SK-N-SH (cell line): ENCODE results near the gene SH2D4B.

Source experiments
- EP300 ChIP-seq, 2 experiments: IDR thresholded peaks; 2 replicates each; pipeline versions ENCODE4 v1.4.0 to v1.6.1; 2012; ENCODE audit warnings: borderline replicate concordance in 1 of 2, low read depth in 1 of 2, low read length in 1 of 2
- GATA2 ChIP-seq: sonication (generic); formaldehyde crosslinking; IDR thresholded peaks from 2 replicates; pipeline ENCODE4 v1.5.0; 2020; ENCODE audit warnings: mild to moderate bottlenecking, missing genetic modification reagents
- JUND ChIP-seq: IDR thresholded peaks from 2 replicates; pipeline ENCODE4 v1.4.0; 2012
- MEF2A ChIP-seq: IDR thresholded peaks from 2 replicates; pipeline ENCODE4 v1.4.0; 2012; ENCODE audit warnings: low read depth, borderline replicate concordance
- POLR2AphosphoS5 ChIP-seq: IDR thresholded peaks from 2 replicates; pipeline ENCODE4 v1.6.1; 2012; ENCODE audit warnings: low read depth, low read length
- TCF12 ChIP-seq: IDR thresholded peaks from 2 replicates; pipeline ENCODE4 v1.4.0; 2012
- TF ChIP-seq, protein P1 (sequence below): fragments of 200-600 bp; sonication (generic); IDR thresholded peaks from 2 replicates; pipeline ENCODE4 v1.6.1; 2017; ENCODE audit warnings: antibody characterized with exemption, mild to moderate bottlenecking, moderate library complexity
- TF ChIP-seq, protein P2 (sequence below): fragments of 150-350 bp; IDR thresholded peaks from 2 replicates; pipeline ENCODE4 v1.6.1; 2017; ENCODE audit warnings: antibody characterized with exemption, low read length, low read depth, borderline replicate concordance
- TF ChIP-seq, protein P3 (sequence below): IDR thresholded peaks from 2 replicates; pipeline ENCODE4 v1.4.0; 2012; ENCODE audit warnings: low read depth, borderline replicate concordance

DNA sequence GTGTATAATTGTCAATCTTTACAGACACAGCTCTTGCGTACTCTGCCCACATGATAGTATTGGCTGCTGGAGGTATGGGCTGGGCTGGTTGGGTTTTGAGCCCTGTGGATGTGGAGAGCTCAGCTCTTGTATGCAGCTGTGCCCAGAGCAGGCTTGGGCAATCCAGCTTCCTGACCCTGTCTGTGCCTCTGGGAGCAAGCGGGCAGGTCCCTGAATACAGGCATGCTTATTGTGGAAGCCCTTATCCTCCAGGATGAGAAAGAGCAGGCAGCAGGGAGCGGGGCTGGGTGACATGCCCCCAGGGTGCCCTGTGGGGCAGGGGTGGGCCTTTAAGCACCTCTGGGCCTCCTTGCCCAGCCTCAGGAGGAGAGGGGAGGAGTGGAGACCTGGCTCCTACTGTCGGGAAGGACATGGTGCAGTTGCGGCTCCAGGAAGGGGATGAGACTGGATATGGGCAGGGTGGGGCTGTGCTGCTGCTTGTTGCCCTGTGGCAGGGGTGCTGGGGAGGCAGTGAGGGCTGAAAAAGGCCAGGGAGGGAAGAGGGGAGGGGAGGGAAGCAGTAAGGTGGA lies 32.7 kb upstream of the SH2D4B start:
- TF ChIP-seq, protein P1, sequence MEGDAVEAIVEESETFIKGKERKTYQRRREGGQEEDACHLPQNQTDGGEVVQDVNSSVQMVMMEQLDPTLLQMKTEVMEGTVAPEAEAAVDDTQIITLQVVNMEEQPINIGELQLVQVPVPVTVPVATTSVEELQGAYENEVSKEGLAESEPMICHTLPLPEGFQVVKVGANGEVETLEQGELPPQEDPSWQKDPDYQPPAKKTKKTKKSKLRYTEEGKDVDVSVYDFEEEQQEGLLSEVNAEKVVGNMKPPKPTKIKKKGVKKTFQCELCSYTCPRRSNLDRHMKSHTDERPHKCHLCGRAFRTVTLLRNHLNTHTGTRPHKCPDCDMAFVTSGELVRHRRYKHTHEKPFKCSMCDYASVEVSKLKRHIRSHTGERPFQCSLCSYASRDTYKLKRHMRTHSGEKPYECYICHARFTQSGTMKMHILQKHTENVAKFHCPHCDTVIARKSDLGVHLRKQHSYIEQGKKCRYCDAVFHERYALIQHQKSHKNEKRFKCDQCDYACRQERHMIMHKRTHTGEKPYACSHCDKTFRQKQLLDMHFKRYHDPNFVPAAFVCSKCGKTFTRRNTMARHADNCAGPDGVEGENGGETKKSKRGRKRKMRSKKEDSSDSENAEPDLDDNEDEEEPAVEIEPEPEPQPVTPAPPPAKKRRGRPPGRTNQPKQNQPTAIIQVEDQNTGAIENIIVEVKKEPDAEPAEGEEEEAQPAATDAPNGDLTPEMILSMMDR = no peak
- no peak for TF ChIP-seq EP300 (IDR thresholded peaks at IDR 0.05; ENCODE audit: borderline replicate concordance in 1 of 2, low read depth in 1 of 2, low read length in 1 of 2)
- TF ChIP-seq, protein P2, sequence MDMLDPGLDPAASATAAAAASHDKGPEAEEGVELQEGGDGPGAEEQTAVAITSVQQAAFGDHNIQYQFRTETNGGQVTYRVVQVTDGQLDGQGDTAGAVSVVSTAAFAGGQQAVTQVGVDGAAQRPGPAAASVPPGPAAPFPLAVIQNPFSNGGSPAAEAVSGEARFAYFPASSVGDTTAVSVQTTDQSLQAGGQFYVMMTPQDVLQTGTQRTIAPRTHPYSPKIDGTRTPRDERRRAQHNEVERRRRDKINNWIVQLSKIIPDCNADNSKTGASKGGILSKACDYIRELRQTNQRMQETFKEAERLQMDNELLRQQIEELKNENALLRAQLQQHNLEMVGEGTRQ = no peak
- no peak for TF ChIP-seq TCF12
- TF ChIP-seq, protein P3, sequence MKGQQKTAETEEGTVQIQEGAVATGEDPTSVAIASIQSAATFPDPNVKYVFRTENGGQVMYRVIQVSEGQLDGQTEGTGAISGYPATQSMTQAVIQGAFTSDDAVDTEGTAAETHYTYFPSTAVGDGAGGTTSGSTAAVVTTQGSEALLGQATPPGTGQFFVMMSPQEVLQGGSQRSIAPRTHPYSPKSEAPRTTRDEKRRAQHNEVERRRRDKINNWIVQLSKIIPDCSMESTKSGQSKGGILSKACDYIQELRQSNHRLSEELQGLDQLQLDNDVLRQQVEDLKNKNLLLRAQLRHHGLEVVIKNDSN = no peak
- TF ChIP-seq JUND = no peak
- TF ChIP-seq POLR2AphosphoS5 = no peak
- no peak for TF ChIP-seq MEF2A
- TF ChIP-seq GATA2 (CRISPR knock-in tag) = no peak
